Esophagus squamous epithelium (tissue), 4 donors: ENCODE data around the gene TMEM178B.

Experiments used
- CTCF ChIP-seq, 6 experiments: fragments of 450-650 bp in 4 of 6; fragments of 200-600 bp in 2 of 6; sonication (generic) in 2 of 6; IDR thresholded peaks; one replicate each; pipeline ENCODE4 v1.5.1; 2016 to 2019; ENCODE audit warnings: antibody characterized with exemption in 6 of 6, mild to moderate bottlenecking in 4 of 6, moderate library complexity in 4 of 6
- POLR2A ChIP-seq, 4 donors: fragments of 450-650 bp; IDR thresholded peaks; one replicate each; pipeline ENCODE4 v1.6.1; 2017; ENCODE audit warnings: antibody characterized with exemption in 4 of 4, mild to moderate bottlenecking in 4 of 4, moderate library complexity in 3 of 4

GRCh38 chr7:141360416-141360760, 286.5 kb downstream of the TMEM178B start:
- TF ChIP-seq CTCF (IDR thresholded peaks at IDR 0.05) = no peak
- no peak for TF ChIP-seq POLR2A (IDR thresholded peaks at IDR 0.05)
